ENCODE measurements around the gene TBX10. TPM values are rescaled to one million over a fixed set of nuclear protein-coding genes. Genes with fewer than 3 reads are reported as not detected.
A peak's percentile ranks its signal among the peaks of the same experiment; 100 is the strongest.

TBX10 gene
- total RNA-seq, 2 experiments from 2014 or later: 2.4 to 5.3 TPM

DNA sequence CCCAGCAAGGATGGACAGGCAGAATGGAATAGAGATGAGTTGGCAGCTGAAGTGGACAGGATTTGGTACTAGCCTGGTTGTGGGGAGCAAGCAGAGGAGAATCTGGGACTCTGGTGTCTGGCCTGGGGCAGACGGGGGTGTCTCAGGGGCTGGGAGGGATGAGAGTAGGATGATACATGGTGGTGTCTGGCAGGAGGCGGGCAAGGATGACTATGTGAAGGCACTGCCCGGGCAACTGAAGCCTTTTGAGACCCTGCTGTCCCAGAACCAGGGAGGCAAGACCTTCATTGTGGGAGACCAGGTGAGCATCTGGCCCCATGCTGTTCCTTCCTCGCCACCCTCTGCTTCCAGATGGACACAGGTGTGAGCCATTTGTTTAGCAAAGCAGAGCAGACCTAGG, 53.7 kb downstream of the TBX10 start:
- H3K4me1 ChIP-seq (ENCODE audit: insufficient read depth, low read length, poor library complexity, severe bottlenecking): peaks cover 61% of the 10 kb centered on the region
- ChIA-PET POLR2A (no interaction called here), CTCF (ENCODE audit: unreplicated experiment) (no interaction called here)
- H2AFZ ChIP-seq (ENCODE audit: low read length): no peak overlapping the region
- intact Hi-C loops (cut with micrococcal nuclease; ENCODE audit: unreplicated experiment): loop anchor here (5.0 to 10.0 kb wide), 2 partner anchors 184 to 231 kb away; partner anchors contain the start of genes POLD4, PPP1CA and TBC1D10C
- TF ChIP-seq, protein P1, sequence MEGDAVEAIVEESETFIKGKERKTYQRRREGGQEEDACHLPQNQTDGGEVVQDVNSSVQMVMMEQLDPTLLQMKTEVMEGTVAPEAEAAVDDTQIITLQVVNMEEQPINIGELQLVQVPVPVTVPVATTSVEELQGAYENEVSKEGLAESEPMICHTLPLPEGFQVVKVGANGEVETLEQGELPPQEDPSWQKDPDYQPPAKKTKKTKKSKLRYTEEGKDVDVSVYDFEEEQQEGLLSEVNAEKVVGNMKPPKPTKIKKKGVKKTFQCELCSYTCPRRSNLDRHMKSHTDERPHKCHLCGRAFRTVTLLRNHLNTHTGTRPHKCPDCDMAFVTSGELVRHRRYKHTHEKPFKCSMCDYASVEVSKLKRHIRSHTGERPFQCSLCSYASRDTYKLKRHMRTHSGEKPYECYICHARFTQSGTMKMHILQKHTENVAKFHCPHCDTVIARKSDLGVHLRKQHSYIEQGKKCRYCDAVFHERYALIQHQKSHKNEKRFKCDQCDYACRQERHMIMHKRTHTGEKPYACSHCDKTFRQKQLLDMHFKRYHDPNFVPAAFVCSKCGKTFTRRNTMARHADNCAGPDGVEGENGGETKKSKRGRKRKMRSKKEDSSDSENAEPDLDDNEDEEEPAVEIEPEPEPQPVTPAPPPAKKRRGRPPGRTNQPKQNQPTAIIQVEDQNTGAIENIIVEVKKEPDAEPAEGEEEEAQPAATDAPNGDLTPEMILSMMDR (conservative IDR thresholded peaks at IDR 0.05; ENCODE audit: low read length): no peak
- no peak for TF ChIP-seq EZH2phosphoT487 (IDR thresholded peaks at IDR 0.05; ENCODE audit: borderline replicate concordance, low read depth, low read length)
- BruUV-seq (replicated peaks): TSS peak; percentile 60
- H3K4me2 ChIP-seq (ENCODE audit: low read length): peak overlapping the region; percentile 91
- peaks cover 39% of the 10 kb centered on the region; the same call in 1 of the 2 replicates for H3K79me2 ChIP-seq (ENCODE audit: insufficient read depth, low read depth, low read length)
- H3K9me3 ChIP-seq (ENCODE audit: low read length): peaks cover 10% of the 10 kb centered on the region; the same call in 1 of the 2 replicates
- DNase-seq (ENCODE audit: low spot score): peak; percentile 20
- peak overlapping the region; percentile 88 for H3K4me3 ChIP-seq (ENCODE audit: low read depth, low read length, poor library complexity, severe bottlenecking)
- H3K36me3 ChIP-seq (ENCODE audit: insufficient read depth, low read length): peaks cover 62% of the 10 kb centered on the region
- H4K20me1 ChIP-seq (ENCODE audit: insufficient read depth, low read length): no peaks in the 10 kb centered on the region
- H3K27ac ChIP-seq (ENCODE audit: low read depth, low read length, poor library complexity, severe bottlenecking): peak overlapping the region; percentile 84
- H3K9me2 ChIP-seq (ENCODE audit: insufficient read depth, low read length): no peaks in the 10 kb centered on the region

DNA sequence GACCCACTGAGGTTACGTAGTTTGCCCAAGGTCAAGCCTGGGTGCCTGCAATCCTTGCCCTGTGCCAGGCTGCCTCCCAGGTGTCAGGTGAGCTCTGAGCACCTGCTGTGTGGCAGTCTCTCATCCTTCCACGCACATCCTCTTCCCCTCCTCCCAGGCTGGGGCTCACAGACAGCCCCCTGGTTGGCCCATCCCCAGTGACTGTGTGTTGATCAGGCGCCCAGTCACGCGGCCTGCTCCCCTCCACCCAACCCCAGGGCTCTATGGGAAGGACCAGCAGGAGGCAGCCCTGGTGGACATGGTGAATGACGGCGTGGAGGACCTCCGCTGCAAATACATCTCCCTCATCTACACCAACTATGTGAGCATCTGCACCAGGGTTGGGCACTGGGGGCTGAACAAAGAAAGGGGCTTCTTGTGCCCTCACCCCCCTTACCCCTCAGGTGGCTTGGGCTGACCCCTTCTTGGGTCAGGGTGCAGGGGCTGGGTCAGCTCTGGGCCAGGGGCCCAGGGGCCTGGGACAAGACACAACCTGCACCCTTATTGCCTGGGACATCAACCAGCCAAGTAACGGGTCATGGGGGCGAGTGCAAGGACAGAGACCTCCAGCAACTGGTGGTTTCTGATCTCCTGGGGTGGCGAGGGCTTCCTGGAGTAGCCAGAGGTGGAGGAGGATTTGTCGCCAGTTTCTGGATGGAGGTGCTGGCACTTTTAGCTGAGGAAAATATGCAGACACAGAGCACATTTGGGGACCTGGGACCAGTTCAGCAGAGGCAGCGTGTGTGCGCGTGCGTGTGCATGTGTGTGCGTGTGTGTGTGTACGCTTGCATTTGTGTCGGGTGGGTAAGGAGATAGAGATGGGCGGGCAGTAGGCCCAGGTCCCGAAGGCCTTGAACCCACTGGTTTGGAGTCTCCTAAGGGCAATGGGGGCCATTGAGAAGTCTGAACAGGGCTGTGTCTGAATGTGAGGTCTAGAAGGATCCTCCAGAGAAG, 54.4 kb downstream of the TBX10 start:
- no peak overlapping the region for H2AFZ ChIP-seq (ENCODE audit: low read length)
- no peaks in the 10 kb centered on the region for H3K9me2 ChIP-seq (ENCODE audit: insufficient read depth, low read length)
- intact Hi-C loops (cut with micrococcal nuclease; ENCODE audit: unreplicated experiment): loop anchor here (1.0 to 10.0 kb wide), 3 partner anchors 15 to 230 kb away; partner anchors contain the start of genes POLD4, PPP1CA and TBC1D10C
- peak overlapping the region; percentile 84 for H3K27ac ChIP-seq (ENCODE audit: low read depth, low read length, poor library complexity, severe bottlenecking)
- peaks cover 65% of the 10 kb centered on the region for H3K4me1 ChIP-seq (ENCODE audit: insufficient read depth, low read length, poor library complexity, severe bottlenecking)
- H3K4me2 ChIP-seq (ENCODE audit: low read length): peak overlapping the region; percentile 91
- no peaks in the 10 kb centered on the region for H4K20me1 ChIP-seq (ENCODE audit: insufficient read depth, low read length)
- peaks cover 56% of the 10 kb centered on the region for H3K36me3 ChIP-seq (ENCODE audit: insufficient read depth, low read length)
- ChIA-PET POLR2A (interaction anchor here (1.4 kb wide), 1 partner anchor 44 kb away, joined by 3 read pairs; no protein-coding TSS in a partner anchor), CTCF (ENCODE audit: unreplicated experiment) (no interaction called here)
- no TSS peak for BruUV-seq (replicated peaks)
- H3K4me3 ChIP-seq (ENCODE audit: low read depth, low read length, poor library complexity, severe bottlenecking): peak overlapping the region; percentile 88
- H3K79me2 ChIP-seq (ENCODE audit: insufficient read depth, low read depth, low read length): peaks cover 39% of the 10 kb centered on the region; the same call in 1 of the 2 replicates
- TF ChIP-seq, protein P1 (conservative IDR thresholded peaks at IDR 0.05; ENCODE audit: low read length): 0 out of 2 replicates have a peak, but pooled peaks have one; percentile 13
- no peak for TF ChIP-seq EZH2phosphoT487 (IDR thresholded peaks at IDR 0.05; ENCODE audit: borderline replicate concordance, low read depth, low read length)
- H3K9me3 ChIP-seq (ENCODE audit: low read length): peaks cover 10% of the 10 kb centered on the region; the same call in 1 of the 2 replicates
- DNase-seq (ENCODE audit: low spot score): peak; percentile 81

Measured in OCI-LY7 (cell line).